Spinal cord (tissue), 10 donors: ENCODE results near the gene GRID1. TPM values are rescaled to one million over a fixed set of nuclear protein-coding genes. Genes with fewer than 3 reads are reported as not detected.

Experiments used
- DNase-seq, 6 donors: peaks; one replicate each; pipeline versions ENCODE4 v3.0.0 to v3.0.0-alpha.2; 2013 to 2015; ENCODE audit warnings: low spot score in 6 of 6, low read depth in 4 of 6
- H3K27ac ChIP-seq: one replicate; pipeline ENCODE4 v1.5.1; 2013; ENCODE audit warnings: low read depth, low read length, control low read depth
- H3K27me3 ChIP-seq: one replicate; pipeline ENCODE4 v1.6.1; 2013; ENCODE audit warnings: low read length; ENCODE audit not compliant: control insufficient read depth, insufficient read depth
- H3K36me3 ChIP-seq: one replicate; pipeline ENCODE4 v1.6.1; 2013; ENCODE audit warnings: low read length; ENCODE audit not compliant: control insufficient read depth, insufficient read depth
- H3K4me1 ChIP-seq: one replicate; pipeline ENCODE4 v1.6.1; 2013; ENCODE audit warnings: low read length; ENCODE audit not compliant: control insufficient read depth, insufficient read depth
- H3K4me3 ChIP-seq: one replicate; pipeline ENCODE4 v1.5.1; 2013; ENCODE audit warnings: low read depth, low read length, control low read depth
- H3K9me3 ChIP-seq: one replicate; pipeline ENCODE4 v1.6.1; 2013; ENCODE audit warnings: low read length; ENCODE audit not compliant: control insufficient read depth, insufficient read depth
- WGBS: methylation state at CpG from one replicate; pipeline ENCODE4 v1.1.5; 2013; ENCODE audit warnings: missing lambda C conversion rate; ENCODE audit not compliant: insufficient coverage; 5-methylcytosine and 5-hydroxymethylcytosine counted together
- long read RNA-seq, 4 donors: transcript quantifications; one replicate each; lab custom pipeline, GENCODE V29; 2026
- polyA plus RNA-seq, 2 donors: library from polyadenylated mRNA; unstranded; fragments of 120-200 nt; gene quantifications; one replicate each; pipeline ENCODE4 v1.2.1, GENCODE V29; 2013; ENCODE audit not compliant: insufficient read length in 2 of 2
- total RNA-seq, 2 donors: library from RNA; depleted of rRNA in 1 of 2; stranded (reverse); fragments of 120-200 nt in 1 of 2; fragments of >200 nt in 1 of 2; gene quantifications; one replicate each; pipeline versions ENCODE4 v1.2.3 to v1.2.4, GENCODE V29; 2013 to 2014
- donor health status: healthy.

GRID1 gene
- total RNA-seq = 10 to 100 TPM in 1 of 2 donors, 1 to 10 TPM in 1; 7.6 to 14.6 TPM
- polyA plus RNA-seq = 10 to 100 TPM; 29.8 to 30.1 TPM
- long read RNA-seq, donor 1, partial matches to known transcripts = 10 of 10 reads
- long read RNA-seq, donor 1, other reads (novel, unspliced or antisense) = 0 of 10 reads
- long read RNA-seq, donor 2, partial matches to known transcripts = 7 of 7 reads
- long read RNA-seq, donor 2, other reads (novel, unspliced or antisense) = 0 of 7 reads
- long read RNA-seq, donor 3 = 0 reads
- long read RNA-seq, donor 4 = 0 reads

GRCh38 chr10:86366033-86366901 lies at the start of gene GRID1:
GRID1 (minus strand) TSS chr10:86366795.
- Histone ChIP-seq H3K9me3 (no peaks in the 10 kb centered on the region), H3K27ac (peak within 1 kb of the TSS; percentile 80), H3K4me3 (peak within 1 kb of the TSS; percentile 45), H3K36me3 (peaks cover 16% of the 10 kb centered on the region), H3K4me1 (peaks cover 50% of the 10 kb centered on the region), H3K27me3 (peaks cover 30% of the 10 kb centered on the region)
- peak in 3 of 6 donors; percentile 36 to 92 (median 91) for DNase-seq
- under 1% methylated on average over 100 of the region's 119 CpGs for WGBS

GRCh38 chr10:86415583-86415982 lies 49.0 kb upstream of the GRID1 start:
- 75% methylated on average over 5 of the region's 5 CpGs for WGBS

GRCh38 chr10:86415116-86415515 lies 48.5 kb upstream of the GRID1 start:
- Histone ChIP-seq H3K36me3 (no peaks in the 10 kb centered on the region), H3K4me1 (no peaks in the 10 kb centered on the region), H3K4me3 (no peak overlapping the region), H3K9me3 (no peaks in the 10 kb centered on the region), H3K27ac (no peak overlapping the region), H3K27me3 (no peaks in the 10 kb centered on the region)
- no peak for DNase-seq
- 80% methylated on average over 1 of the region's 3 CpGs for WGBS

More at GRCh38 chr10:86415583-86415982, 49.0 kb upstream of the GRID1 start:
- H3K27ac ChIP-seq = no peak overlapping the region
- no peaks in the 10 kb centered on the region for H3K27me3 ChIP-seq
- no peak for DNase-seq
- no peak overlapping the region for H3K4me3 ChIP-seq
- H3K9me3 ChIP-seq = no peaks in the 10 kb centered on the region
- H3K4me1 ChIP-seq = no peaks in the 10 kb centered on the region
- no peaks in the 10 kb centered on the region for H3K36me3 ChIP-seq

GRCh38 chr10:86413046-86413728 lies 46.6 kb upstream of the GRID1 start:
- no peaks in the 10 kb centered on the region for H3K4me1 ChIP-seq
- no CpG with 5 or more reads among the region's 6 CpGs for WGBS
- H3K36me3 ChIP-seq = no peaks in the 10 kb centered on the region
- H3K4me3 ChIP-seq = no peak overlapping the region
- H3K9me3 ChIP-seq = no peaks in the 10 kb centered on the region
- H3K27me3 ChIP-seq = no peaks in the 10 kb centered on the region
- H3K27ac ChIP-seq = no peak overlapping the region
- peak in 1 of 6 donors; percentile 33 for DNase-seq

- WGBS = 89% methylated on average over 2 of the region's 6 CpGs
- DNase-seq = no peak
- peak overlapping the region; percentile 25 for H3K27ac ChIP-seq
Observed at GRCh38 chr10:86411852-86412560, 45.4 kb upstream of the GRID1 start.

DNA sequence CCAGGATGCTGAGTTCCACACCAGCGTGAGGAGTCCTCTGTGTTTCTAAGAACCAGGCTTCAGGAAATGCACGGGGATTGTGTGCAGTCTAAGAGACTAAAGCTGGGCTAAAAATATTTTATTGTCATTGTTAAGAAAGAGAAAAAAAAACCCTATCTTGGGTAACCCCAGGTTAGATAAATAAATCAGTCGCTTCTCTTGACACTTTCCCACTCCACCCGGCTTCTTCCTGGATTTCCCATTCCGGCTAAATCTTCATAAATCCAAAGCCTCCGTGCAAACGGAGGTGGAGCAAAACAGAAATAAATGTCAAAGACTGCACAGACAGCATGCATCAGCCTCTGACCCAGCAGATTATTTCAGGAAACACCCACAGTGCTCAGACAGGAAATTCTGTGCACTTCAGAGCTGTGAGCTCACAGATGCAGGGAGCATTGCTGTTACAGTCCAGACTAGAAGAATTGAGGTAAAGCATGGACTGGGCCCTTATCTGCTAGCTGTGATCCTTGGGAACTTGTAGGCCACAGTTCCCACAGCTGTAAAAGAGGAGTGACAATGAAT lies 44.8 kb upstream of the GRID1 start:
- DNase-seq = peak in 2 of 6 donors; percentile 14 to 45
- H3K27ac ChIP-seq = peak overlapping the region; percentile 25
- no peaks in the 10 kb centered on the region for H3K27me3 ChIP-seq
- 86% methylated on average over 4 of the region's 7 CpGs for WGBS
- no peaks in the 10 kb centered on the region for H3K4me1 ChIP-seq
- no peaks in the 10 kb centered on the region for H3K36me3 ChIP-seq
- no peak overlapping the region for H3K4me3 ChIP-seq
- no peaks in the 10 kb centered on the region for H3K9me3 ChIP-seq

More at GRCh38 chr10:86411852-86412560, 45.4 kb upstream of the GRID1 start:
- Histone ChIP-seq H3K4me3 (no peak overlapping the region), H3K9me3 (no peaks in the 10 kb centered on the region), H3K36me3 (no peaks in the 10 kb centered on the region), H3K4me1 (no peaks in the 10 kb centered on the region), H3K27me3 (no peaks in the 10 kb centered on the region)

DNA sequence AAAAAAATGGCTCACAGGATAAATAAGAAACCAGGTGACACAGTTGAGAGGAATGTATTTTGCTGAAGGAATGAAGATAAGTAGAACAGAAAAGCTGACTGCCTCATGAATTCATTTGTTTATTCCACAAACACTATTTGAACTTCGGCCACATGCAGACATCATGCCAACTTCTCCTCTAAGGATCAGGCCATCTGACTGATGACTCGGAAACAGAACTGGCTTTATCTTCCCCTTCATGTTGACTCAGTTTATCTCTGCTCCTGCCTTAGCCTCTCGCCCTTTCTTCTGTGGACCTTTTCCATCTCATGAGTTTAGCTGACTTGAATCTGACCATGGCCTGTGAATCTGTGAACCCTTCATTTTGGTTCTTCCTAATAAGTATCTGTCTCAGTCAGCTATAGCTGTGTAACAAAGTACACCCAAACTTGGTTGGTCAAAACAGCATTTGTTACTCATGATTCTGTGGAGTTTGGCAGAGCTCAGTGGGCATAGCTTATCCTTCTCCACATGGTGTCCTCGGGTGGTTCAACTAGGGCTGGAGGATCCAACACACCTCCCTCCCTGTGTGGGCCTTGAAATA lies 44.0 kb upstream of the GRID1 start:
- no peak for DNase-seq
- Histone ChIP-seq H3K4me1 (no peaks in the 10 kb centered on the region), H3K9me3 (no peaks in the 10 kb centered on the region), H3K36me3 (no peaks in the 10 kb centered on the region), H3K27me3 (no peaks in the 10 kb centered on the region), H3K27ac (peak overlapping the region; percentile 1), H3K4me3 (no peak overlapping the region)
- WGBS = 100% methylated on average over 4 of the region's 4 CpGs

- Histone ChIP-seq H3K9me3 (no peaks in the 10 kb centered on the region), H3K27me3 (no peaks in the 10 kb centered on the region), H3K36me3 (no peaks in the 10 kb centered on the region), H3K27ac (no peak overlapping the region), H3K4me3 (no peak overlapping the region), H3K4me1 (no peaks in the 10 kb centered on the region)
- WGBS = no CpG with 5 or more reads among the region's 1 CpG
- DNase-seq = no peak
Observed at GRCh38 chr10:86409183-86409582, 42.6 kb upstream of the GRID1 start.
